ENCODE data around the gene PGP.

Gene PGP

GRCh38 chr16:2246301-2246885, 31.8 kb upstream of the PGP start:
- H2AFZ ChIP-seq (ENCODE audit: low read depth, low read length, severe bottlenecking) = no peak overlapping the region

GRCh38 chr16:2244926-2245795, 30.5 kb upstream of the PGP start:
- H3K27ac ChIP-seq (ENCODE audit: low read depth, low read length) = no peak overlapping the region

More at GRCh38 chr16:2246301-2246885, 31.8 kb upstream of the PGP start:
- H3K9me2 ChIP-seq (replicated peaks; ENCODE audit: insufficient read depth, low read length) = no peaks in the 10 kb centered on the region
- H3K9me3 ChIP-seq (ENCODE audit: insufficient read depth, low read length) = no peaks in the 10 kb centered on the region
- TF ChIP-seq, protein P1, sequence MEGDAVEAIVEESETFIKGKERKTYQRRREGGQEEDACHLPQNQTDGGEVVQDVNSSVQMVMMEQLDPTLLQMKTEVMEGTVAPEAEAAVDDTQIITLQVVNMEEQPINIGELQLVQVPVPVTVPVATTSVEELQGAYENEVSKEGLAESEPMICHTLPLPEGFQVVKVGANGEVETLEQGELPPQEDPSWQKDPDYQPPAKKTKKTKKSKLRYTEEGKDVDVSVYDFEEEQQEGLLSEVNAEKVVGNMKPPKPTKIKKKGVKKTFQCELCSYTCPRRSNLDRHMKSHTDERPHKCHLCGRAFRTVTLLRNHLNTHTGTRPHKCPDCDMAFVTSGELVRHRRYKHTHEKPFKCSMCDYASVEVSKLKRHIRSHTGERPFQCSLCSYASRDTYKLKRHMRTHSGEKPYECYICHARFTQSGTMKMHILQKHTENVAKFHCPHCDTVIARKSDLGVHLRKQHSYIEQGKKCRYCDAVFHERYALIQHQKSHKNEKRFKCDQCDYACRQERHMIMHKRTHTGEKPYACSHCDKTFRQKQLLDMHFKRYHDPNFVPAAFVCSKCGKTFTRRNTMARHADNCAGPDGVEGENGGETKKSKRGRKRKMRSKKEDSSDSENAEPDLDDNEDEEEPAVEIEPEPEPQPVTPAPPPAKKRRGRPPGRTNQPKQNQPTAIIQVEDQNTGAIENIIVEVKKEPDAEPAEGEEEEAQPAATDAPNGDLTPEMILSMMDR (IDR thresholded peaks at IDR 0.05; ENCODE audit: insufficient read depth, low read length, poor library complexity, severe bottlenecking) = no peak
- TF ChIP-seq EZH2phosphoT487 (conservative IDR thresholded peaks at IDR 0.05; ENCODE audit: low read length) = no peak
- peaks cover 18% of the 10 kb centered on the region; the same call in 1 of the 2 replicates for H3K79me2 ChIP-seq (ENCODE audit: insufficient read depth, low read length)
- H4K20me1 ChIP-seq (ENCODE audit: low read depth, low read length) = no peaks in the 10 kb centered on the region
- H3K9ac ChIP-seq (ENCODE audit: low read length) = no peak overlapping the region
- no peak overlapping the region for H3K4me3 ChIP-seq (ENCODE audit: insufficient read depth, low read length, poor library complexity, severe bottlenecking)
- H3K27me3 ChIP-seq (ENCODE audit: low read length) = no peaks in the 10 kb centered on the region
- no peak overlapping the region for H3K4me2 ChIP-seq (ENCODE audit: low read depth, low read length, poor library complexity, severe bottlenecking)
- no peaks in the 10 kb centered on the region for H3K36me3 ChIP-seq (ENCODE audit: low read length)
- H3K27ac ChIP-seq (ENCODE audit: low read depth, low read length) = no peak overlapping the region
- H3F3A ChIP-seq (ENCODE audit: insufficient read depth) = no peaks in the 10 kb centered on the region

GRCh38 chr16:2244301-2244700, 29.7 kb upstream of the PGP start:
- H3K79me2 ChIP-seq (ENCODE audit: insufficient read depth, low read length) = peaks cover 2% of the 10 kb centered on the region; the same call in 1 of the 2 replicates
- no peaks in the 10 kb centered on the region for H3K9me2 ChIP-seq (replicated peaks; ENCODE audit: insufficient read depth, low read length)
- no peak overlapping the region for H2AFZ ChIP-seq (ENCODE audit: low read depth, low read length, severe bottlenecking)
- H3K4me2 ChIP-seq (ENCODE audit: low read depth, low read length, poor library complexity, severe bottlenecking) = no peak overlapping the region
- no peaks in the 10 kb centered on the region for H3K9me3 ChIP-seq (ENCODE audit: insufficient read depth, low read length)
- H4K20me1 ChIP-seq (ENCODE audit: low read depth, low read length) = no peaks in the 10 kb centered on the region
- H3K4me3 ChIP-seq (ENCODE audit: insufficient read depth, low read length, poor library complexity, severe bottlenecking) = no peak overlapping the region
- H3K36me3 ChIP-seq (ENCODE audit: low read length) = no peaks in the 10 kb centered on the region
- H3K27ac ChIP-seq (ENCODE audit: low read depth, low read length) = no peak overlapping the region
- H3F3A ChIP-seq (ENCODE audit: insufficient read depth) = peaks cover 2% of the 10 kb centered on the region; the same call in 1 of the 2 replicates
- H3K9ac ChIP-seq (ENCODE audit: low read length) = no peak overlapping the region
- H3K27me3 ChIP-seq (ENCODE audit: low read length) = no peaks in the 10 kb centered on the region
- TF ChIP-seq EZH2phosphoT487 (conservative IDR thresholded peaks at IDR 0.05; ENCODE audit: low read length) = no peak
- TF ChIP-seq, protein P1 (IDR thresholded peaks at IDR 0.05; ENCODE audit: insufficient read depth, low read length, poor library complexity, severe bottlenecking) = no peak

More at GRCh38 chr16:2244926-2245795, 30.5 kb upstream of the PGP start:
- TF ChIP-seq EZH2phosphoT487 (conservative IDR thresholded peaks at IDR 0.05; ENCODE audit: low read length) = no peak
- TF ChIP-seq, protein P1 (IDR thresholded peaks at IDR 0.05; ENCODE audit: insufficient read depth, low read length, poor library complexity, severe bottlenecking) = no peak
- peaks cover 10% of the 10 kb centered on the region; the same call in 1 of the 2 replicates for H3K79me2 ChIP-seq (ENCODE audit: insufficient read depth, low read length)
- no peak overlapping the region for H3K4me3 ChIP-seq (ENCODE audit: insufficient read depth, low read length, poor library complexity, severe bottlenecking)
- H2AFZ ChIP-seq (ENCODE audit: low read depth, low read length, severe bottlenecking) = no peak overlapping the region
- no peaks in the 10 kb centered on the region for H3K36me3 ChIP-seq (ENCODE audit: low read length)
- H4K20me1 ChIP-seq (ENCODE audit: low read depth, low read length) = no peaks in the 10 kb centered on the region
- no peaks in the 10 kb centered on the region for H3K9me2 ChIP-seq (replicated peaks; ENCODE audit: insufficient read depth, low read length)
- no peaks in the 10 kb centered on the region; the same call in 1 of the 2 replicates for H3F3A ChIP-seq (ENCODE audit: insufficient read depth)
- no peaks in the 10 kb centered on the region for H3K27me3 ChIP-seq (ENCODE audit: low read length)
- no peak overlapping the region for H3K4me2 ChIP-seq (ENCODE audit: low read depth, low read length, poor library complexity, severe bottlenecking)
- no peak overlapping the region for H3K9ac ChIP-seq (ENCODE audit: low read length)
- no peaks in the 10 kb centered on the region for H3K9me3 ChIP-seq (ENCODE audit: insufficient read depth, low read length)
